Omental fat pad (tissue), 4 donors: ENCODE results near the gene AKR1E2. TPM values are rescaled to one million over a fixed set of nuclear protein-coding genes. Genes with fewer than 3 reads are reported as not detected.

Experiments used
- ATAC-seq: fragments of 150-250 bp; one replicate; pipeline ENCODE4 v1.9.1; 2016; ENCODE audit warnings: mild to moderate bottlenecking, moderate library complexity; ENCODE audit not compliant: low FRiP score
- DNase-seq: peaks from one replicate; pipeline ENCODE4 v3.0.0-alpha.2; 2019; ENCODE audit warnings: low spot score
- total RNA-seq, 4 donors: library from RNA; depleted of rRNA; stranded (reverse); fragments of >200 nt; gene quantifications; one replicate each; pipeline ENCODE4 v1.1.0, GENCODE V29; 2016
- TF ChIP-seq, protein P1 (sequence below), 3 donors: fragments of 450-650 bp; IDR thresholded peaks; one replicate each; pipeline ENCODE4 v1.5.1; 2016 to 2017; ENCODE audit warnings: antibody characterized with exemption in 3 of 3, mild to moderate bottlenecking in 3 of 3, moderate library complexity in 2 of 3

Gene AKR1E2
- total RNA-seq, 4 donors from 2014 or later: 7.2 to 26.8 (median 8.9) TPM

DNA sequence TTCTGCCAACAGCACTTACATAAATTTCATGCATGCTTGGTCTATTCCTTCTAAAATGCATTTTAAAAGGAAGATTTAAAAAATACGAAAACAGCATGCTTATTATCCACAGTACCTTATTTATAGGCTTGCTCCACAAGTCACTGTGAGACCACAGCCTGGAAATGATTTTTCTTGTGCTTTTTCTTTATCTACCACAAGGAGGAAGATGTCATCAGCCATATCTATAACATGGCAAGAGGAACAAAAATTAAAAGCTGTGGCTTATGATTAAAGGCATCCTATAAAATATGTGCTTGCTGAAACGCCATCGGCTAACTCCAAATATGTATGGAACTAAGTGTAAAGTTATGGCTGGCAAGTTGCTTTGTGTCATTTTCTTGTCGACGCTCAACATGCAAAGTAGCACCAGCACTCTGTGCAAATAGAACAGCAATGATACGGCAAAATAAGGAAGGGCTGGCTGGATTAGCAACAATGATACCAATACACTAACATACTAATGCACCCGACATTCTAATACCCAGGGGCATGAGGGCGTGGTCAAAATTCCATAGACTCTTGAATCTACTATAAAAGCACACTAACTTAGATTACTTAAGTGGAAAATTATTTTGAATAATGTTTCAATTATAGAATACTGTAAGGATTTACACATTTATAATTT is 41.2 kb upstream of the AKR1E2 start:
- DNase-seq: no peak
- TF ChIP-seq, protein P1, sequence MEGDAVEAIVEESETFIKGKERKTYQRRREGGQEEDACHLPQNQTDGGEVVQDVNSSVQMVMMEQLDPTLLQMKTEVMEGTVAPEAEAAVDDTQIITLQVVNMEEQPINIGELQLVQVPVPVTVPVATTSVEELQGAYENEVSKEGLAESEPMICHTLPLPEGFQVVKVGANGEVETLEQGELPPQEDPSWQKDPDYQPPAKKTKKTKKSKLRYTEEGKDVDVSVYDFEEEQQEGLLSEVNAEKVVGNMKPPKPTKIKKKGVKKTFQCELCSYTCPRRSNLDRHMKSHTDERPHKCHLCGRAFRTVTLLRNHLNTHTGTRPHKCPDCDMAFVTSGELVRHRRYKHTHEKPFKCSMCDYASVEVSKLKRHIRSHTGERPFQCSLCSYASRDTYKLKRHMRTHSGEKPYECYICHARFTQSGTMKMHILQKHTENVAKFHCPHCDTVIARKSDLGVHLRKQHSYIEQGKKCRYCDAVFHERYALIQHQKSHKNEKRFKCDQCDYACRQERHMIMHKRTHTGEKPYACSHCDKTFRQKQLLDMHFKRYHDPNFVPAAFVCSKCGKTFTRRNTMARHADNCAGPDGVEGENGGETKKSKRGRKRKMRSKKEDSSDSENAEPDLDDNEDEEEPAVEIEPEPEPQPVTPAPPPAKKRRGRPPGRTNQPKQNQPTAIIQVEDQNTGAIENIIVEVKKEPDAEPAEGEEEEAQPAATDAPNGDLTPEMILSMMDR (IDR thresholded peaks at IDR 0.05): no peak
- ATAC-seq: no peak

DNA sequence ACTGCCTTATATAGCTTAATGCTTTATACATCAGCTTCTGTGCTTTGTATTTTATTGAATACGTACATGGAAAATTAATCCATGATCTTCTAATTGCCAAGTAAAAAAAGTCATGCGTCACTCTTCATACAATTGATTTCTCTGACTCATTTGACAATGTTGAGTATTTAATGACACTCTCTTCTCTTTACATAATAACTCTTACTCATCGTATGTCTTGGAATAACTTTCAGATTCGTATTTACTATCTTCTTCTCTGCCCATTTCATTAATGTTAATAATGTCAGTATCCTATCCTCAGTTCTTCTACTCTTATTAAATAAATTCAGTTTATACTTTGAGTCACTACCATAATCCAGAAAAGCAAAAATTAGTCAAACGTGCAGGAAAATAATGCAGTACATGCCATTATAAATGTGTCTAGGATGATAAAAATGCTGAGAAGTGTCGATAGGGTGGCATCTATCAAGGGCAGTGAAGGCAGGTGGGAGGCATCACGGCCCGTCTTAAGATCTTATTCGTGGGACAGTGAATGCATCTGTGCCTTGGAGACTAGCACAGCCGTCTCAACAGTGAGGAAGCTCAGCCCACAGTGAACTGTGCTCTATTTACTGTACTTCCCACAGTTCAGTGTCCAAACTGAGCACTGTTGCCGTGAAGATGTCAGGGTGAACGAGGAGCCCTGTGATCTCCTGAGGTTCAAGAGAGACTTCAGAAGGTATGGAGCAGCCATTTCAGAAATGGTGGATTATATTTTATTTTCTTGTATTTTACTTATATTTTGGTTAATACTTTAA is 39.8 kb upstream of the AKR1E2 start:
- TF ChIP-seq, protein P1 (IDR thresholded peaks at IDR 0.05): no peak
- DNase-seq: no peak
- no peak for ATAC-seq

- no peak for DNase-seq
- TF ChIP-seq, protein P1 (IDR thresholded peaks at IDR 0.05): no peak
- ATAC-seq: no peak
Measured at GRCh38 chr10:4790045-4790444, 36.0 kb upstream of the AKR1E2 start.

DNA sequence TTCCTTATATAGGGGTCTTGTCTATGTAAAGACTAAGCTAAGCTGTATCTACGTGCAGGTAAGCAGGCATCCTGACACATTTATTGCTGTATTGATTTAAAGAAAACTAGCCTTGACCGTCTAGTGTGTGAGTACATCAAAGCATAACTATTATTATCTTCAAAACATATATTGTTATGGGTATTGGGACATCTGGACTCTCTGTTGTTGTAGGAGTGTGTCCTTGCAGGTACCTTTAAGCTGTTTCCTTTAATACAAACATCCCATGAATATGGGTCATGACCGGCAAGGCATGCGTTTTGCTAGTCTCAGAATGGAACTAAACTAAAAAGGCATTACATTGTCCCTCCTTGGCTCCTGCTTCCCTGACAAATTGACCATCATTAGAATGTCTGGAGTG is 35.1 kb upstream of the AKR1E2 start:
- no peak for DNase-seq
- no peak for ATAC-seq
- TF ChIP-seq, protein P1 (IDR thresholded peaks at IDR 0.05): no peak

GRCh38 chr10:4792381-4792780 is 33.6 kb upstream of the AKR1E2 start:
- TF ChIP-seq, protein P1 (IDR thresholded peaks at IDR 0.05): no peak
- ATAC-seq (no peak), DNase-seq (no peak)

DNA sequence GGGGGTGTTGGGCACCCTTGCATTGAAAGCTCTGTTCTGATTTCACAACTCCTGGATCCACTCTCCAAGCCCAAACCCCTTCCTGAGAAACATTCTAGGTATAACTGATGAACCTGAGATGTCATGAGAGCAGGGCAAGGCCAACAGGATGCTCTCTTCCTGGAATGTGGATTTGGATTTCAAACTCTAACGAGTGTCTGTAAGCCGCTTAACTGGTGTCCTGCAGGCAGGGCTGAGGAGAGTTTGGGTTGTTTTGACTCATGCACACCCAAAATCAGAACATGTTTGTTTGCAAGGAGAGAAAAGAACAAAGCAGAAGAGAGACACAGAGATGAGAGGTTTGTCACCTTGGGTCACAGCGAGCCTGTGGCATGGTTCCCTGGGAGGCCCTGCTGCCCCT is 24.6 kb upstream of the AKR1E2 start:
- TF ChIP-seq, protein P1 (IDR thresholded peaks at IDR 0.05): no peak
- DNase-seq: no peak
- no peak for ATAC-seq
